ENCODE measurements around the gene CPXM2. TPM values are rescaled to one million over a fixed set of nuclear protein-coding genes. Genes with fewer than 3 reads are reported as not detected.

Gene CPXM2
- polyA plus RNA-seq, 1 experiment = 14.4 TPM

DNA sequence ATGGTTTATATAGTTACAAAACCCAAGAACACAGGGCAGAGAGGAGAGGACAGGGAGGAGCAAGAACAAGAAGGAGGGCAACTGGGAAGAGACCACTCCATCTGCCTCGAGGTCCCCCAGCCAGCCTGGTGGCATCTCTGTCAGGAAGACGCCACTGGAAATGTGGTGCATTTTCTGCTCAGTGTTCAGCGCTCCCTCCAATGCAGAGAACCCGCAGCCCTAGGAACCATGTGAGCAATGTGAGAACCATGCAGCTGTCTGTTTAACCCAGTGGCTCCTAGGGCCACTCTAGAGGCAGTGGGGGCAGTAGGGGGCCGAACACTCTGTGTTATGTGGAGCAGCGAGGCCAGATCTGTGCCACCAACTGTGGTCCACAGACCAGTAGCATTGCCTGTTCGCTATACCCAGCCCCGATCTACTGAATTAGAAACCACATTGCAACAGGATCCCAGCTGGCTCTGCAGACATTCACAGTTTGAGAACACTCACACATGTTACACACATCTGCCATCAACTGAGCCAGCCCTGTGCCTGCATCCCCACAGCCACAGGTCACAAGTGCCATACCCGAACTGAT lies 110.2 kb downstream of the CPXM2 start:
- Histone ChIP-seq H3K4me3 (ENCODE audit: low read depth, low read length) (no peak overlapping the region), H3K27me3 (ENCODE audit: control insufficient read depth, insufficient read depth, low read length) (no peaks in the 10 kb centered on the region; the same call in 1 of the 2 replicates), H3K36me3 (ENCODE audit: control insufficient read depth, insufficient read depth, low read length) (no peaks in the 10 kb centered on the region)
- TF ChIP-seq CTCF (IDR thresholded peaks at IDR 0.05; ENCODE audit: insufficient read depth, low read depth, low read length) = no peak
- CTCF ChIA-PET = interaction anchor here (1.7 kb wide), 1 partner anchor 9 kb away, joined by 8 read pairs; no protein-coding TSS in a partner anchor
- no peak for DNase-seq (ENCODE audit: low read depth)
- POLR2A ChIA-PET = no interaction called here

DNA sequence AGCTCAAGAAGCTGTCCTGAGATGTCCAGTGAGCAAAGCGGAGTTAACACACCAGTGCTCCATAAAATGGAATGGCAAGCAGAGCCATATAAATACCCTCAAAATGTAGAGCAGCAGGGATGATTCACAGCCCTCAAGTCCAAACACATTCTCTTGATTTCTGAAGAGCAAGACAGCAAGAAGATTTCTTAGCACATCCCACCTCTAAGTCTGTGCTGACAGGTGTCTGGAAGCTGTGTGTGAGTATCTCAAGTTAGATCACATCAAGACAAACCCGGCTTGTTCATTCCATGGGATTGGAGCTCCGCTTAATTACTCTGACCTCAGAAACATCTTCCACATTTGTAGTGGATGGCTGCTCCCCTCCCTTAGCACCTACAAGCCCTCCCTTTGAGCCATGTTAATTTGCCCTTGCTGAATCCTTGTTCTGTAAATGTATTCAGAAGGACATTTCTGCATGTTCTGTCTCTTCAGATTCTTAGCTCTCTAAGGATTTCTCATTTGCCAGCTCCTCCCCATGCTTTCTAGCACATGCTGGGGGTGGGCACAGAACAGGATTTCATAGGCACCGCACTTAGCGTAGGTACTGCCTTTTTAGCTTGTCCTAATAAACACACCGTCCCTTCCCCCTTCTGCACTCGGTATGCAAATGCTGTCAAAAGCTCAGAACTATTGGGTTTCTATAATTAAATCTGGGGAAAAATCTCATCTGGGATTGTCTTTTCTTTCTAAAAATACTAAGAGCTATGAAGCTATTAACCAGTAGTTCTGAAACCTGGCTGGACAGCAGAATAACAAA lies 112.7 kb downstream of the CPXM2 start:
- no peak for TF ChIP-seq CTCF (IDR thresholded peaks at IDR 0.05; ENCODE audit: insufficient read depth, low read depth, low read length)
- ChIA-PET POLR2A (no interaction called here), CTCF (interaction anchor here (0.6 kb wide), 1 partner anchor 195 kb away, joined by 4 read pairs; no protein-coding TSS in a partner anchor)

GRCh38 chr10:123777881-123778280 lies 113.7 kb downstream of the CPXM2 start:
- POLR2A ChIA-PET = no interaction called here
- CTCF ChIA-PET = no interaction called here
- DNase-seq (ENCODE audit: low read depth) = no peak
- H3K27me3 ChIP-seq (ENCODE audit: control insufficient read depth, insufficient read depth, low read length) = no peaks in the 10 kb centered on the region; the same call in 1 of the 2 replicates
- no peak for TF ChIP-seq CTCF (IDR thresholded peaks at IDR 0.05; ENCODE audit: insufficient read depth, low read depth, low read length)
- no peak overlapping the region for H3K4me3 ChIP-seq (ENCODE audit: low read depth, low read length)
- no peaks in the 10 kb centered on the region for H3K36me3 ChIP-seq (ENCODE audit: control insufficient read depth, insufficient read depth, low read length)

More for the DNA sequence above, 112.7 kb downstream of the CPXM2 start:
- H3K4me3 ChIP-seq (ENCODE audit: low read depth, low read length) = no peak overlapping the region
- DNase-seq (ENCODE audit: low read depth) = no peak
- no peaks in the 10 kb centered on the region; the same call in 1 of the 2 replicates for H3K27me3 ChIP-seq (ENCODE audit: control insufficient read depth, insufficient read depth, low read length)
- H3K36me3 ChIP-seq (ENCODE audit: control insufficient read depth, insufficient read depth, low read length) = no peaks in the 10 kb centered on the region

DNA sequence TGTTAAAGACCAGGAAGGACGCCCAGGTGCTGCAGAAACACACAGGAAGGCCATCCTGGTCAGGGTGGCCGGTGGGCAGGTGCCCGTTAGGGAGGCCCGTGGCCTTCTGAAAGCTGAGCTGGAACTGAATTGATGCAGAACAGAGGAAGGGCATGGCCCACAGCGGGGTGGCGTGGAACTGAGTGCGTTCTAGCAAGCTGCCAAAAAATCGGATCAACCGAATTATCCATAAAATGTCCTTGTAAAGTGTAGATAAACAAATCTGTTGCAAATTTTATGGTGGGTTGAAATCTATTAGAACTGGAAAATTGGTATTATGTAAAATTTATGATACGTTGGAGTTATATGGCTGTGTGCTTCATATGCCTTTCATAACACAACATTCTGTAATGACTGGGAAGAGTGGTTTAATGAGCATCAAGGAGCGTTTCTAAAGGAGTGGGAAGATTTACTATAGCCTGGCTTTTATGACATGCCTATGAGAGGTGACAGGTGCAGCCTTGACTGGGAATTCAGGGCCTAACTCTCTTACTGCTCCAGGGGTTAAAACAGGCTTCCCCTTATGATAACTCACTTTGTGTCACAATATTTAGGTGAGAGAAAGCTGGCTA lies 117.4 kb downstream of the CPXM2 start:
- Histone ChIP-seq H3K27me3 (ENCODE audit: control insufficient read depth, insufficient read depth, low read length) (no peaks in the 10 kb centered on the region), H3K36me3 (ENCODE audit: control insufficient read depth, insufficient read depth, low read length) (no peaks in the 10 kb centered on the region), H3K4me3 (ENCODE audit: low read depth, low read length) (no peak overlapping the region)
- TF ChIP-seq CTCF (IDR thresholded peaks at IDR 0.05; ENCODE audit: insufficient read depth, low read depth, low read length) = no peak
- CTCF ChIA-PET = no interaction called here
- DNase-seq (ENCODE audit: low read depth) = no peak
- POLR2A ChIA-PET = no interaction called here

All from BJ (cell line).